Measurements from ENCODE around the gene CTNNAL1.
A peak's percentile ranks its signal among the peaks of the same experiment; 100 is the strongest.
"Not testable (repeated sequence)": the region's sequence is repeated elsewhere in the genome, so short reads cannot be mapped to it uniquely, and the experiment has no call there.

Gene CTNNAL1

DNA sequence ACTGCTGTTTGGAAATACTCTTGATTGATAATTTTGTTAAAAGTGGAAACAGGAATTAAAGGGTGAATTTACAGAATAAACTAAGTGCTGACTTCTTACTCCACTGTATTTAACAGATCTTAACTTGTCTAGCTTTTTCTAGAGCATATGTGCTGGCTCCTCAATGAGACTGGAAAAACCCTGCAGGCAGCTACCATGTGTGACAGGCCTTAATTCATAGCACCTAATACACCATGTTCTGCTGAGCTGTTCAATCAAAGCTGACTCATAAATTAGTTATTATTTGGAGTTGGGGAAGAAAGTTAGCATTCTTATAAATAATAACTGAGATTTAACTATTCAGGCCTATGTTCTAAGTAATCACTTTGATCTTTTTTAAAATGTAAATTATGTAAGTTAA lies 29.4 kb downstream of the CTNNAL1 start:
- DNase-seq: no peak

GRCh38 chr9:108980893-108981292 lies 32.4 kb downstream of the CTNNAL1 start:
- no peak for DNase-seq

DNA sequence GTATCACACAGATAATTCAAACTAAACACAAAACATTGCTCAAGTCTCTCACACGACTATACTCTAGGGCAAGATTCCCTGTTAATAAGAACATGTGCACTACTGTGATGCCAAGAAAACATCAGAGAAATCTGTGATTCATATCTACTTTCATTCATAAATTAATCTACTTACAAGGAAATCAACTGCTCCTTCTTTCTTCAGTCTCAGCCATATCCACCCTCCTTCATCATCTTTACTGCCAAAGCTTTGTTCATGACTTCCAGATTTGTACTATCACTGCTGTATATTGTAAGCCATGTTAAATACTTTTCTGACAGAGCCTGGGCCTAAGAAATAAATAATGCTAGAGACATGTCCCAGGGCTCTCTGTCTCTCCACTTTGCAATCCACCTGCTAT lies 35.1 kb downstream of the CTNNAL1 start:
- no peak for DNase-seq

- DNase-seq: no peak
These were observed 39.4 kb downstream of the CTNNAL1 start for GRCh38 chr9:108973895-108974294.

GRCh38 chr9:108972626-108973209 lies 40.6 kb downstream of the CTNNAL1 start:
- DNase-seq: no peak

- DNase-seq: peak; percentile 1
These were observed 41.1 kb downstream of the CTNNAL1 start for GRCh38 chr9:108972186-108972585.

DNA sequence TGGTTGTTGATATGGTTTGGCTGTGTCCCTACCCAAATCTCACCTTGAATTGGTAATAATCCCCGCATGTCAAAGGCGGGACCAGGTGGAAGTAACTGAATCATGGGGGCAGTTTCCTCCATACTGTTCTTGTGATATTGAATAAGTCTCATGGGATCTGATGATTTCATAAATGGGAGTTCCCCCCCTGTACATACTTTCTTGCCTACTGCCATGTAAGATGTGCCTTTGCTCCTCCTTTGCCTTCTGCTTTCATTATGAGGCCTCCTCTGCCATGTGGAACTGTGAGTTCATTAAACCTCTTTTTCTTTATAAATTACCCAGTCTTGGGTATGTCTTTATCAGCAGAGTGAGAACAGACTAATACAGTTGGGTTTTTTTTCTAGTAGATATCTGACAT lies 41.9 kb downstream of the CTNNAL1 start:
- not testable (repeated sequence) for DNase-seq

DNA sequence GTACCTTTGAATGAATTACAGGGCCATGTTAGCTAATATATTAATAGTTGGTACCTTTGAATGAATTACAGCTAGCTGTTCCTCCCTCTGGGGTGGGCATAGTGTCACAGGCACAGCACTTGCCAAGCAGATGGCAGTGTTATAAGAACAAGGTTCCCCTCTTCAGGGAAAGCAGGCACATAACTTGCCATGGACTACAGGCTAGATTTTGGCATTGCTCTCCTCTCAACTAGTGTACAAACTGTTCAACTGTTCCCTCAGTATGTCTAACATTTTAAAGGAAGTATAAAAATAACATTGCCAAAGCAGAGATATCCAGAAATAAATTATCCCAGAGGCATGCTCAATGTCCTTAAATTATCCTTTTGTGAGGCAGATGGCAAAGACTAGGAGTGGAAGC lies 45.4 kb downstream of the CTNNAL1 start:
- DNase-seq: no peak

DNA sequence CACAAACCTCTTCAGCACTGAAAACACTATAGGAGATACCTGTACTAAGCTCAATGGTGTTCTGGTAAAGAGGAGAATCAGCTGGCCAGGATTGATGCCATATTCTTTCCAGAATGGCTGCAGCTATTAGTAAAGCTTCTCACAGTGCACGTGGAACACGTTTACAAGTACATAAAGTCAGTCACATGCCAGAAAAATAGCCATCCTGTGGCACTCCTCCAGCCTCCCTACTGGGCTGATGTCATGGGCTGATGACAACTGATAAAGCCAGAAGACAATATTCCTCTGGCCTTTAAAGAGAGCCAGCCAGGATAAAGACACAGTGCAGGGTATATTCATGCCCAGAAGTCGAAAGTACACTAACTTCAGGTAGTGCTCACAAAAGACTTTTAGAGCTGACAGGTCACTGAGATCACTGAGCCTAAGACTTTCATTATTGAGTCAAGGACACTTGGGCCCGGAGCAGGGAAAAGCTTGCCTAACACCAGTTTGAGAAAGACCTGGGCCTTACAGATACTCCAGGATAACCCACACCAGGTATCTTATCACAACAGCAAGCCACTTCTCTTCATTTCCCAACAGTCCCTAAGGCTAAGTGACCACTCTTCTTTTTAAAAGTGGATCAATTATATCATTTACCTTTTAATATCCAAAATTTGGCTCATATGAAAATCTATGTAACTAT lies 49.7 kb downstream of the CTNNAL1 start:
- DNase-seq: no peak

DNA sequence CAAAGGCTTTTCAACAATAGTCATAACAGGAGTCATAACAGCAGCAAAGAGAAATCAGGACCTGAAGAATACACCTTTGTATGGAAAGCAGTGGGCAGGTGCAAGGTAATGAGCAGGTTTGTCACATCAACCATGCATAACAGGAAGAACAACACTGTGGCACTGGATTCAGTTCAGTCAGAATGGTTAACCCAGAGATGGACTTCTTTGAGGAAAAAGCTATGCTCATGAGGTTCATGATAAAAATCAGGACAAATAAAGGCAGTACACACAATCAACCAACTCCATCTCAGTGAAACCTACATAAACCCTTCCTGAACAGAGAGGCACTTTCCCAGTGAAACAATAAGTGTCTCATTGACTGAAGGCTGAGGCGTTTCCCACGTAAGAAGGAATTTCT lies 52.1 kb downstream of the CTNNAL1 start:
- DNase-seq: no peak

DNA sequence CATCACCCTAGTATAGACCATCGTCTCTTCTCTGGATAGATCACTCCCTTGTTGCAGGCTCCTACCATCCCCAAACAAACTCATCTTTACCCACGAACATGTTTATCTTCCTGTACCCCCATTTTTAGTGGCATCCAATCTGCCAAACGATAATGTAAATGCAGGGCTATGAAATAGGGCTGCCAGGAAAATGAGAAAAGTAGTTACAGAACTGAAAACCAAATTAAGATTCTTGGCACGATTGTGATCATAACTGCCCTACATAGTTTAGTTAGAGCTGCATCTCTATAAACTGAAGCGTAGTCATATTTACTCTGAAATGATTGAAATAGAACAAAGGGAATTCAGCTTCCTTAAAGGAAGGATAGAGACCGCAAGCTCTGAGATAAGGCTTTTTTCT lies 53.0 kb downstream of the CTNNAL1 start:
- DNase-seq: no peak

DNA sequence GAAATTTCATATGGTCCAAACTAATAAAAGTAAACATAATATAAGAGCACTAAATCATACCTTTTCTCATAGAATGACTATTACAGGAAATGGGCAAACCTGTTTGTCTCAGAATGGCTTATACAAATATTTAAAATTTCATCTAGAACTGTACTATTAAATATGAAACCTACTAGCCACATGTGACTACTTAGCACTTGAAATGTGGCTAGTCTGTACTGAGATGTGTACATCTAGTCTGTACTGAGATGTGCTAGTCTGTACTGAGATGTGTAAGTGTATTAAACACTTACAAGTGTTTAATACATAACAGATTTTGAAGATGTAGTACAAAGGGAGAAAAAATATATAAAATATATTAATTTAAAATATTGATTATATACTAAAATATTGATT lies 56.7 kb downstream of the CTNNAL1 start:
- DNase-seq: no peak

GRCh38 chr9:108956022-108956630 lies 57.2 kb downstream of the CTNNAL1 start:
- DNase-seq: peak; percentile 54

DNA sequence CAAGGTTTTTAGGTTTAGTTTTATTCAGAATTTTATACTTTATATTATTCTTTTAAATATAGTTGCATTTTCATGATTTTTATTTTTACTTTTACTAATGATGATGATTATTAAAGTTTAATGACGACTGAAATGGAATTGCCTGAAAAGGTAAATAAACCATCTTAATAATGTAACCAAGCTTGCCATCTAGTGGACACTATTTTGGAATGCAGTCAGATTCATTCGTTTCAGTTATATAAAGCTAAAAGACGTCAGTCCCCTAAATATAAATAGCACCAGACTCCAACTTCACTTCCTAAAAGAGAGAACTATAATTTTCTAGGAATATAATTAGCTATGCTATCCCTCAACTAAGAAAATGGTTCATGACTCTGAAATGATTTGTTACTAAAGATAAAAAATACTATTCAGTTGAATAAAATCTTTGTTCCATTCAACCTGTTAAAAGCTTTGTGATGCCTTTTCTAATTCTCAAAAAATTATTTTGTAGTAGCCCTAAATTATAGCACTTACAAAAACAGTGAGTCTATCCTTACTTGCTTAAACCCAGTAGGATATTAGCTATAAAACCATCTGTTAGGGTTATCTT lies 59.2 kb downstream of the CTNNAL1 start:
- DNase-seq: peak; percentile 14

DNA sequence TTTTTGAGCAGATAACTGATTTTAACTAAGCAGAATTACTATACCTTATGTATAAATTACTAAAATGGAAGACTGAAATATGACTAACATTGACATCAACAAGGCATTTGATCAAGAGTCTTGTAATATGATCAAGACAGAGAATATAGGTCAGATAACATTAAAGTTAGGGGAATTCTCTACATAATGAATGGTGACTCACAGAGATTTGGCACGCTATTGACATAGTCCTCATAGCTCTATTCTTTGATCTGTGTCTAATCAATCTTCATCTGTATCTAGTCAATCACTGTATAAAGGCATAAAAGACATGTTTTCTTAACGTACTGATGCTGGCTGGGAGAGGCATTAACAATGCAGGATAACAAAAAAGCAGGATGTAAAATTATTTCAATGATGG lies 61.7 kb downstream of the CTNNAL1 start:
- DNase-seq: no peak

DNA sequence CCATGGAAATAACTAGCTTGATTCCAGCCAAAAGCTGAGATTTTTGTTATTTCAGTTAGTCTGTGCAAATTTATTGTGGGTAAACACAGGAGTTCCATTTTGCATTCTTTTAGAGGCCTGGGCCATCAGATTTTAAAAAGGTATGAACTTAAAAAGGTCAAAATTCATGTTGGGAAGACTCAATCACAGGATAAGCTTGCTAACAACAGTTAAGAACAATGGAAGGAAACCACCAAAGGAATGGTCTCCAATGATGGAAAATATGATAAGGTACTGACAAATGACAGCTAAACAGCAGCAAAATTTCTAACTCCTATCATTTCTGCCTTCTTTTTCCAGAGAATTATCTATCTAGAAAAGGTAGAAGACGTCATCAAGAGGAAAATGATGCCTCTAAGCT lies 63.1 kb downstream of the CTNNAL1 start:
- no peak for DNase-seq

DNA sequence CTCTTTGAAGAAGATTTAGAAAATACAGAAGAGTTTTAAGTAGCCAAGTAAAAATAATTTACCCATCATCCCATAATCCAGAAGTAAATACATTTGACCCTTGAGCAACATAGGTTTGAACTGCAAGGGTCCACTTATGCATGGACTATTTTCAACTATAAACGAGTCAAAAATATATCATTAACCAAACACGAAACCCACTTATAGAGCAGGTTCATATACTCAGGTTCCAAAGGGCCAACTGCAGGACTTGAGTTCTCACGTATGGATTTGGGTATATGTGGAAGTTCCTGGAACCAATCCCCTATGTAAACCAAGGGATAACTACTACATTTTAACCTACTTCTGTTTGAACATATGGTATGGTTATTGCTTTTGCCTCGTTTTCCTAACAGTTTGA lies 73.3 kb downstream of the CTNNAL1 start:
- DNase-seq: no peak

GRCh38 chr9:108937561-108938305 lies 75.6 kb downstream of the CTNNAL1 start:
- DNase-seq: no peak

DNA sequence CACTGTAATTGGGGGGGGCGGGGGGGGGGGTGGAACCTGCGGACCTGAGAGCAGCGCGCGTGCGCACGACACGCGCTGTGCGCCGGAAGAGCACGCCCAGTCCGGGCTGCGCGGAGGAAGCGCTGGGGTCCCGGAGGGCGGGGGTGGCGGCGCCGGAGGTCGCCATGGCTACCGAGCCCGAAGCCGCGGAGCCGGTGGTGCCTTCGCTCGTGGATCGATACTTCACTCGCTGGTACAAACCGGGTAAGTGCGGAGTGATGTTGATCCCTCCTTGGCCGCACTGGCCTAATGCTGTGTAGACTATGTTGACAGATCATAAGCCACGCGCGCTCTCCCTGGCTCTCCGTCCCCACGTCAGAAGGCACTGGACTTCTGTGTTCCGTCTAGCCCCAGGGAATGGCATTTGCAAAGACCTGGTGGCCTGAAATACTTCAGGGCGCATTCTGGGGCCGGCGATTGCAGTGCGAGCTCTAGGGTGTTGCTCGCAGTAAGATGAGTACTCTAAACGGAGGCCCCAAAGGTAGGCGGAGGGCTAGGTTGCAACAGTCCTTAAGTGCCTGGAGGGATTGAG lies 78.9 kb downstream of the CTNNAL1 start, which contains the start of gene ABITRAM:
Gene ABITRAM (plus strand): TSS at position 78 of the 571 bp plus-strand sequence. CDS start 87 bp downstream, at position 165.
- peak; percentile 84 for DNase-seq

GRCh38 chr9:108933718-108934322 lies 79.5 kb downstream of the CTNNAL1 start, which contains the start of gene ELP1:
Gene ELP1 (minus strand): TSS chr9:108934124. CDS start chr9:108931146, 2,978 bp downstream.
- DNase-seq: peak; percentile 90

DNA sequence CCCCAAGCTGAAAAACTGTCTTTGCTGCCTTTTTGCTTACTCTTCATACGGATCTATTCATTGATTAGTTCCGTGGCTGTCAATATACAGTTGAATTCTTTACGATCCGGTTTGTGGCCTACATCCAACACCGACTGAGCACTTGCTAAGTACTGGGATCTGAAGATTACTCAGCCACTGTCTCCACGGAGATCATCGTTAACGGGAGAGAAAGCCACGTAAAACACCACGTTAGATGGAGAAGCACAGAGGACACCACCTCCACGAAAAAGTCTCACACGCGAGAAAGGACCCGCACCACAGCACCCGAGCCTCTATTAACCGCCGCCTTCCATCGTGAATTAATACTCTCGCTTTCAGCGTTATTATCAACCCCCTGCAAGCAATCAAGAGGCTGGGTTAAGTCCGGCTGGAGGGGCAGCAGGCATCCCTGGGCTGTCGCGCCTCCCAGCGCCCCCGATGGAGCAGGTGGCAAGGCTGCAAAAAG lies 80.0 kb downstream of the CTNNAL1 start:
- DNase-seq: peak; percentile 41

DNA sequence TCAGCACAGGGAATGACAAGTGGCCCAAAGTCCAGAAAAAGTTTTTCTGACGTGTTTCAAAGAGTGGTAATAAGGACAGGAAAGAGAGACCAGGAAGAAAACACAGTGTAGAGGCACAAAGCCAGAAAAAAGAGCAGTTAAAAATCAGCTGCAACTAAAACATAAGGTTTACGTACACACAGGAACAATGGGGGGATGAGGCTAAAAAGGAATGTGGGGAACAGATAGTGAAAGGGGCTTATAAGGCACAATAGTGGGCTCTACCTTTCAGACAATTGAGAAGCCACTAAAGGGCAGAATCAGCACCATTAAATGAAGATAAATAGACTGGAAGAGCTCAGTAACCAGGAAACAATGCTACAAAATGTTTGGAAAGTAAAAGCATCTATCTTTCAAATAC lies 84.9 kb downstream of the CTNNAL1 start:
- no peak for DNase-seq
